CD4-positive, alpha-beta T cell treated with Interleukin-15 for 1 hour (primary cell): ENCODE data around the gene RCAN2.

ENCODE experiments used
- DNase-seq: peaks from one replicate; pipeline ENCODE4 v3.0.0-alpha.2; 2020

Gene RCAN2

GRCh38 chr6:46491628-46492547 lies 639 bp upstream of the RCAN2 start:
- DNase-seq: no peak

- no peak for DNase-seq
These were observed 636 bp downstream of the RCAN2 start for GRCh38 chr6:46490425-46491200.

- DNase-seq: no peak
These were observed 5.1 kb downstream of the RCAN2 start for GRCh38 chr6:46486181-46486580.

GRCh38 chr6:46484081-46484820 lies 7.0 kb downstream of the RCAN2 start:
- no peak for DNase-seq

- DNase-seq: no peak
These were observed 14.9 kb downstream of the RCAN2 start for GRCh38 chr6:46476301-46476700.

- no peak for DNase-seq
These were observed 17.4 kb downstream of the RCAN2 start for GRCh38 chr6:46473881-46474280.

GRCh38 chr6:46472243-46472642 lies 19.0 kb downstream of the RCAN2 start:
- no peak for DNase-seq

GRCh38 chr6:46469021-46469420 lies 22.2 kb downstream of the RCAN2 start:
- no peak for DNase-seq

- DNase-seq: no peak
These were observed 22.7 kb downstream of the RCAN2 start for GRCh38 chr6:46468403-46469010.

GRCh38 chr6:46466570-46466969 lies 24.7 kb downstream of the RCAN2 start:
- DNase-seq: no peak

- DNase-seq: no peak
These were observed 25.7 kb downstream of the RCAN2 start for GRCh38 chr6:46465294-46466165.

- no peak for DNase-seq
These were observed 35.0 kb downstream of the RCAN2 start for GRCh38 chr6:46456297-46456696.

GRCh38 chr6:46454691-46455090 lies 36.6 kb downstream of the RCAN2 start:
- no peak for DNase-seq

GRCh38 chr6:46453741-46454316 lies 37.4 kb downstream of the RCAN2 start:
- no peak for DNase-seq

- no peak for DNase-seq
These were observed 38.0 kb downstream of the RCAN2 start for GRCh38 chr6:46453216-46453615.

GRCh38 chr6:46452312-46452917 lies 38.8 kb downstream of the RCAN2 start:
- no peak for DNase-seq

GRCh38 chr6:46451343-46451742 lies 39.9 kb downstream of the RCAN2 start:
- no peak for DNase-seq

GRCh38 chr6:46444772-46445454 lies 46.3 kb downstream of the RCAN2 start:
- no peak for DNase-seq

GRCh38 chr6:46443623-46444022 lies 47.6 kb downstream of the RCAN2 start:
- no peak for DNase-seq

GRCh38 chr6:46440641-46441040 lies 50.6 kb downstream of the RCAN2 start:
- DNase-seq: no peak
